ENCODE data around the gene CALY.

CALY gene

GRCh38 chr10:133274751-133275683 lies 61.7 kb downstream of the CALY start:
- no peak for DNase-seq
